HG03521 (cell line): ENCODE results near the gene CCNYL1.
"Not testable (repeated sequence)": the region's sequence is repeated elsewhere in the genome, so short reads cannot be mapped to it uniquely, and the experiment has no call there.

Experiments
- ATAC-seq: cut with Tn5 transposase; IDR thresholded peaks from one replicate; pipeline ENCODE4 v1.9.1; 2021; ENCODE audit warnings: mild to moderate bottlenecking, moderate library complexity; ENCODE audit not compliant: unreplicated experiment

Gene CCNYL1

GRCh38 chr2:207710814-207711740, at the start of gene CCNYL1:
CCNYL1 (plus strand) TSS chr2:207711640; CDS start chr2:207711897, 257 bp downstream.
- peak; percentile 97 for ATAC-seq

GRCh38 chr2:207662203-207662602, 49.2 kb upstream of the CCNYL1 start:
- peak; percentile 90 for ATAC-seq

- no peak for ATAC-seq
Measured at GRCh38 chr2:207663870-207664545, 47.4 kb upstream of the CCNYL1 start.

- ATAC-seq: no peak
Measured at GRCh38 chr2:207670887-207671286, 40.6 kb upstream of the CCNYL1 start.

- no peak for ATAC-seq
Measured at GRCh38 chr2:207673431-207673830, 38.0 kb upstream of the CCNYL1 start.

- ATAC-seq: no peak
Measured at GRCh38 chr2:207674266-207674774, 37.1 kb upstream of the CCNYL1 start.

GRCh38 chr2:207674826-207675225, 36.6 kb upstream of the CCNYL1 start:
- no peak for ATAC-seq

- no peak for ATAC-seq
Measured at GRCh38 chr2:207676827-207677354, 34.5 kb upstream of the CCNYL1 start.

GRCh38 chr2:207681431-207681830, 30.0 kb upstream of the CCNYL1 start:
- no peak for ATAC-seq

- ATAC-seq: no peak
Measured at GRCh38 chr2:207682557-207682956, 28.9 kb upstream of the CCNYL1 start.

- no peak for ATAC-seq
Measured at GRCh38 chr2:207683438-207683837, 28.0 kb upstream of the CCNYL1 start.

GRCh38 chr2:207683879-207684627, 27.4 kb upstream of the CCNYL1 start:
- ATAC-seq: no peak

- ATAC-seq: no peak
Measured at GRCh38 chr2:207686812-207687211, 24.6 kb upstream of the CCNYL1 start.

GRCh38 chr2:207688597-207688996, 22.8 kb upstream of the CCNYL1 start:
- no peak for ATAC-seq

GRCh38 chr2:207690845-207691461, 20.5 kb upstream of the CCNYL1 start:
- ATAC-seq: not testable (repeated sequence)

GRCh38 chr2:207692206-207693065, 19.0 kb upstream of the CCNYL1 start:
- no peak for ATAC-seq

GRCh38 chr2:207693641-207694249, 17.7 kb upstream of the CCNYL1 start:
- no peak for ATAC-seq

GRCh38 chr2:207694811-207695281, 16.6 kb upstream of the CCNYL1 start:
- no peak for ATAC-seq

- ATAC-seq: no peak
Measured at GRCh38 chr2:207695293-207695692, 16.1 kb upstream of the CCNYL1 start.
